ENCODE measurements around the gene EHBP1. TPM values are rescaled to one million over a fixed set of nuclear protein-coding genes. Genes with fewer than 3 reads are reported as not detected.

Gene EHBP1
- total RNA-seq, 2 experiments from 2014 or later: 22.7 to 29.5 TPM

DNA sequence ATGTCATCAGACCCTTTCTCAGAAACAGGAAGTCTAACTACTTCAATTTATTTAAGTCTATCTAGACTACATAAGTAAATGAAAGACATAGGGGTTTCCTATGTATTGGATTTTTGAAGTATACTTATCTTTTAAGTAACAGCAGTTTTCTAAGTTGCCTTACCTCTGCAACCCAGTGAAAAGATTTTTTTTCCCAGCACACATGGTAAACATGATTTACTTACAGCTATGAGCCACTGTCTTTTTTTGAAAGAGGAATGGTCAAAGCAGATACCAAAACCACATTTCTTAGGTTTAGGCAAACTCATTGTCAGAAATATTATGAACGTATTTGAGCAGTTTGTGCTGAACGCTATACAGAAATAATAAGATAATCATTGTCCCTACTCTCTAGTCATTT is 266.4 kb downstream of the EHBP1 start:
- Mint-ChIP-seq H3K27me3 (no peaks in the 10 kb centered on the region), H3K4me3 (no peak overlapping the region)

DNA sequence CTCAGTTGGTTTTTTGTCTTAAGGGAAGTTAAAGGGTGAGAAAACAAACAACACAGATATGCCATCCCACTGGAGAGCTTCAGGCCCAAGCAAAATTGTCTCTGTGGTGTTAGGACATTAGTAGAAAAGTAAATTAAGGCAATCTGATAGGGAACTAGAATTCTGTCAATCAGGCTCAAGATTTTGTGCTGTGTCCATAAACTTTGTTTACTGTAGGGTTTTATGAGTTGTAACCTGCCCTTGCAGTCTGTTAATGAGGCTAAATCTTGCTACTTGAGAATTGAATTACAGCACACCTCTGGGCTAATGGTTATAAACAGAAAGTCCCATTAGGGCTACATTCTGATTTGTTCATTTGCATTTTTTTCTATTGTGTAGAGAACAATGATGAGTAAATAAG is 267.1 kb downstream of the EHBP1 start:
- CTCF ChIA-PET: no interaction called here
- Mint-ChIP-seq H3K4me3 (no peak overlapping the region), H3K27ac (no peak overlapping the region)

More for the DNA sequence above, 266.4 kb downstream of the EHBP1 start:
- ATAC-seq (no peak), DNase-seq (no peak)
- no peak overlapping the region for H3K27ac Mint-ChIP-seq
- no peaks in the 10 kb centered on the region for H3K4me1 Mint-ChIP-seq
- no peaks in the 10 kb centered on the region for H3K9me3 Mint-ChIP-seq (ENCODE audit: low read depth)
- H3K36me3 Mint-ChIP-seq: no peaks in the 10 kb centered on the region
- CTCF ChIA-PET: no interaction called here

DNA sequence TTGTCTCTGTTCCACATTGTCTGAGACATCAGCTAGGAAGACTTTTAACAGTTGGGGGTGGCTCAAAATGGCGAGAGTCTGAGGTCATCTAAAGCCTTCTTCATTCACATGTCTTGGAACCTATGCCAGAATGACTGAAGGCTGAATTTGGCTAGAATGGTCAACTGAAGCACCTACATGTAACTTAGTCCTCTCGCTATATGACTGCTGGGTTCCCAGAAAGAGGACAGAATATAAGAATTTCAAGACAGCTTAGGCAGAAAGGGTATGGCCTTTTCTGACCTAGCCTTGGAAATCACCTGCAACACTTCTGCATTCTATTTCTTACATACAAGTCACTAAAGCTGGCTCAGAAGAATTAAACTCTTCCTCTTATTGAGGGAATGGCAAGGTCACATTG is 269.5 kb downstream of the EHBP1 start:
- CTCF ChIA-PET: no interaction called here
- no peaks in the 10 kb centered on the region for H3K9me3 Mint-ChIP-seq (ENCODE audit: low read depth)

More for the DNA sequence above, 267.1 kb downstream of the EHBP1 start:
- Mint-ChIP-seq H3K27me3 (no peaks in the 10 kb centered on the region), H3K36me3 (no peaks in the 10 kb centered on the region), H3K4me1 (no peaks in the 10 kb centered on the region), H3K9me3 (ENCODE audit: low read depth) (no peaks in the 10 kb centered on the region)
- DNase-seq (no peak), ATAC-seq (no peak)

DNA sequence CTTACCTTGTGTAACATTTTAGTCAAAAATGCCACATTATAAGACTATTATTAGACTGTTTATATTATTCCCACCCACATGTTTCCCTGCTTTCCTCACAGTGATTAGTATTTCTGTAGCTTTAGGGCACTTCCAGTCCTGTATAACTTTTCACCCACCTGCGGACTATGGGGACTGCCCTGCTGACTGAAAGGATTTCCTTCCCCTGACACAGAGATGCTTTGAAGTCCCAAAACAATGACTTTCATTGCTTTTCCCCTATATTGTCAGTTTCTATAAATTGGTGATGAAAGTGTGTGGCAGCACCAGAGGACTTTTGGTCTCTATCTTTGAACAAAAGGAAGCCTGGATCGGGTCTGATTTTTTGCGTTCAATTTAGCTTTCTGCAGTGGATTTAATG is 286.1 kb downstream of the EHBP1 start:
- Mint-ChIP-seq H3K27me3 (no peaks in the 10 kb centered on the region), H3K27ac (no peak overlapping the region), H3K4me1 (no peaks in the 10 kb centered on the region), H3K9me3 (ENCODE audit: low read depth) (no peaks in the 10 kb centered on the region), H3K36me3 (no peaks in the 10 kb centered on the region), H3K4me3 (no peak overlapping the region)
- CTCF ChIA-PET: no interaction called here
- DNase-seq (no peak), ATAC-seq (no peak)

More for the DNA sequence above, 269.5 kb downstream of the EHBP1 start:
- DNase-seq (no peak), ATAC-seq (no peak)
- H3K36me3 Mint-ChIP-seq: peaks cover 1% of the 10 kb centered on the region
- H3K27ac Mint-ChIP-seq: no peak overlapping the region
- H3K4me3 Mint-ChIP-seq: no peak overlapping the region
- no peaks in the 10 kb centered on the region for H3K27me3 Mint-ChIP-seq
- no peaks in the 10 kb centered on the region for H3K4me1 Mint-ChIP-seq

DNA sequence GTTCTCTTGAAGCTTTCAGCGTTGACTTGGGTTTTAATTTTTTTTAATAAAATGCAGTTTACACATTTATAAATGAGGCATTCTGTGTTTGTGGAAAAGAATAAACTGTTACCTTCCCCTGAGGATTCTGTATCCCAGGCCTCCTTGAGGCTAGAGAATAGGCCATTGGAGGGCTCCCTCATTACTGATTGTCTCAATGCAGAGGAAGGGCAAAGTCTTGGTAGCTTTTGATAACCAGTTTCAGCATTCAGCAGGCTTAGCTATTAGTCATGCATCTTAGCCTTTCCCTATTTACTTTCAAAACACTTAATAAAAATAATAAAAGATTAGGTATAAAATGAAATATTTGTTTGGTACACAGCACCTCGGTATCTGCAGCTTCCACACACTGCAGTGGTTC is 287.0 kb downstream of the EHBP1 start:
- no peak for ATAC-seq
- CTCF ChIA-PET: no interaction called here

DNA sequence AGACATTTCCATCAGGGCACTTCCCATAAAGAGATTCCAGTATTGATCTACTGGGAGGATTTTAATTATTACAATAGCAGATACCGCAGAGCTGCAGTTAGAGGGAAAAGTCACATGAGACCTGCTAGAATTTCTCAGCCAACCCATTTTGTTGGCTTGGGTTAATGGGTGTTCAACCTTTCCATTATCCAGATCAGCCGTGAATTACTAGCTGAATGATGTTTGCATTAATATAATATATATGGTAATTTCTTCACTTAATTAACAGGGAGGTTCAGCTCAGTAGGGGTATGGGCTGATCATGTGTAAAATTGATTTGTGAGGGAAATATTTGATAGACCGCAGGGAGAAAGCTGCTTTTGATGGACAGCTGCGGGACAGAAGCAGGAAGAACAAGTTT is 288.7 kb downstream of the EHBP1 start:
- Mint-ChIP-seq H3K27ac (no peak overlapping the region), H3K36me3 (peaks cover 4% of the 10 kb centered on the region), H3K9me3 (ENCODE audit: low read depth) (no peaks in the 10 kb centered on the region), H3K27me3 (no peaks in the 10 kb centered on the region), H3K4me3 (no peak overlapping the region), H3K4me1 (no peaks in the 10 kb centered on the region)
- ATAC-seq: no peak
- CTCF ChIA-PET: no interaction called here
- DNase-seq: no peak

More for the DNA sequence above, 287.0 kb downstream of the EHBP1 start:
- H3K9me3 Mint-ChIP-seq (ENCODE audit: low read depth): no peaks in the 10 kb centered on the region
- no peak for DNase-seq
- H3K4me1 Mint-ChIP-seq: no peaks in the 10 kb centered on the region
- H3K4me3 Mint-ChIP-seq: no peak overlapping the region
- no peak overlapping the region for H3K27ac Mint-ChIP-seq
- H3K36me3 Mint-ChIP-seq: peaks cover 4% of the 10 kb centered on the region
- H3K27me3 Mint-ChIP-seq: no peaks in the 10 kb centered on the region

DNA sequence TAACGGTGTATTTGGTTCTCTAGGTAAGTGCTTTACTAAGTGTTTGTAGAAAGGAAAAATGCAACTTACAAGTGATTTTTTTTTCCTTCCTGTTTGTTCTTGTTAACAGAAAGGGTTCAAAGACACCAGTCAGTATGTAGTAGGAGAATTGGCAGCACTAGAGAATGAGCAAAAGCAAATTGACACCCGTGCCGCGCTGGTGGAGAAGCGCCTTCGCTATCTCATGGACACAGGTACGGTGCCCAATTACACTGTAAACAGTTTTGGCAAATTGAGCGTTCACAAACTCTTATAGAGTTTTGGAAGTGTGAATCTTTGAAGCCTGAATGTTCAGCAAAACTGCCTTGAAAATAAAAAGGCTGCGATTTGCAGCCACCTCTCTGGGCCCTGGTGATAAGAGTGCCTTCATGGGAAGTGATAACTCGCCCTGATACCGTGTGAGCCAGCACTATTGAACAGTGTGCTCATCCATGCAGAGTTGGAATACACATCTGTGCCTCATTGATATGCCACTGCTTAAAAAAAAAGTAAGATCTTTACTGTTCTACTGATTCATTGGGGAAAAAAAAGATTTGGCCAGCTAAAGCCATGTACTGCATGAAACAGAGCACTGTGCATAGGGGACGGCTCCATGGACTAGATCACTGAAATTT is 291.1 kb downstream of the EHBP1 start:
- H3K27ac Mint-ChIP-seq: no peak overlapping the region
- CTCF ChIA-PET: no interaction called here

DNA sequence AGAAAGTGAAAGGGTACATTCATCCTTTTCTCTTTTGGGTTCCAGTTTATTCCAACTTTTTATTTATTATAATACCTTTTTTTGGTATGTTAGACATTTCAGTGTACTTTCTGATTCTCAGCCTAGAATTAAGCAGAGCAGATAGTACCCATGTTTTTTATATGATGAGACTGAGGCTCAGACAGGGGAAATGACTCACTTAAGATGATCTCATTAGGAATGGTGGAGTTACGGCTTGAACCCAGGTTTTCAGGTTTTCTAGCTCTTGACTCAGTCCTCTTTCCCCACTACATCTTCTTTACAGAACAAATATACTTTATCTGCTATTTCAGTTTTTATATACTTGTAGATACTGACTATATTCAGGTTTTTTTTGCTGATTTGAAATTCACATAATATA is 293.4 kb downstream of the EHBP1 start:
- H3K4me3 Mint-ChIP-seq: no peak overlapping the region
- DNase-seq: no peak
- H3K36me3 Mint-ChIP-seq: peaks cover 4% of the 10 kb centered on the region
- no peak overlapping the region for H3K27ac Mint-ChIP-seq
- CTCF ChIA-PET: no interaction called here
- no peaks in the 10 kb centered on the region for H3K27me3 Mint-ChIP-seq
- no peak for ATAC-seq
- no peaks in the 10 kb centered on the region for H3K4me1 Mint-ChIP-seq
- H3K9me3 Mint-ChIP-seq (ENCODE audit: low read depth): no peaks in the 10 kb centered on the region

More for the DNA sequence above, 291.1 kb downstream of the EHBP1 start:
- no peak overlapping the region for H3K4me3 Mint-ChIP-seq
- H3K27me3 Mint-ChIP-seq: no peaks in the 10 kb centered on the region
- H3K4me1 Mint-ChIP-seq: no peaks in the 10 kb centered on the region
- ATAC-seq: no peak
- H3K36me3 Mint-ChIP-seq: peaks cover 4% of the 10 kb centered on the region
- H3K9me3 Mint-ChIP-seq (ENCODE audit: low read depth): no peaks in the 10 kb centered on the region
- no peak for DNase-seq

DNA sequence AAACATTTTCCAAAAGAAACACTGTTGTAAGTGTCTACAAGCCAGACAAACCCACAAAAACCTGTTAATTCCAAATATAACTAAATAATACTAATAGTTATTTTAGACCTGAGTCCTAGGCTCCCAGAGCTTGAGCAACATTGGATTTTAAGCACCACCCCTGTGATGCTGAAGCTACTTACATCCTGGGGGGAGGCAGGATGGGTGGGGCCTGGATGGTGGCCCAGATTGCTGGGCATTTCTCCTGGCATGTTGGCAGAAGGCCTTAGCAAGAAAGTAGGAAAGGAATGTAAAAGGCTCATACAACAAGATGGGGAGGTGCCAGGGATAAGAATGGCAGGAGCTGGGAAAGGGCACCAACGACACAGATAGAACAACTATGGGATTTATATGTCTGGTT is 294.4 kb downstream of the EHBP1 start:
- CTCF ChIA-PET: no interaction called here
- Mint-ChIP-seq H3K27me3 (no peaks in the 10 kb centered on the region), H3K36me3 (peaks cover 4% of the 10 kb centered on the region), H3K9me3 (ENCODE audit: low read depth) (no peaks in the 10 kb centered on the region), H3K27ac (no peak overlapping the region), H3K4me1 (no peaks in the 10 kb centered on the region), H3K4me3 (no peak overlapping the region)
- ATAC-seq: no peak
- no peak for DNase-seq

DNA sequence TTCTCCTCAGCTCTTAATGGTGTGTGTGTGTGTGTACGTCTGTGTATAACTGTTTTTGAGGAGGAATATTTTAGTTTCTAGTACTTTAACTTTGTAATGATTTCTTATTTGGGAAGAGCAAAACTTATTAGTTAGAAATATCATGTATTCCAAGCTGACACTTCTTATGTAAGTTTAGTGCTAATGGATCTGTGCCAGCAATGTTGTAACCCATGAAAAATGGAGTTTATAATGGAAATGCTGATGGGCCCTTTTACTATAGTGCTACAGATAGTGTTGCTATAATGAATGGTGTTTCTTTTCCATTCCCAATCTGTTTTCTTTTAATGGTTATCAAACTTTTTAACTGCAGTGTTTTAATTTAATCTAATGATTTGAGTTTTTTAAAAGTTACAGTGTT is 295.3 kb downstream of the EHBP1 start:
- ATAC-seq (no peak), DNase-seq (no peak)
- Mint-ChIP-seq H3K9me3 (ENCODE audit: low read depth) (no peaks in the 10 kb centered on the region), H3K27me3 (no peaks in the 10 kb centered on the region), H3K4me3 (no peak overlapping the region), H3K4me1 (no peaks in the 10 kb centered on the region), H3K36me3 (peaks cover 4% of the 10 kb centered on the region), H3K27ac (no peak overlapping the region)
- CTCF ChIA-PET: no interaction called here

DNA sequence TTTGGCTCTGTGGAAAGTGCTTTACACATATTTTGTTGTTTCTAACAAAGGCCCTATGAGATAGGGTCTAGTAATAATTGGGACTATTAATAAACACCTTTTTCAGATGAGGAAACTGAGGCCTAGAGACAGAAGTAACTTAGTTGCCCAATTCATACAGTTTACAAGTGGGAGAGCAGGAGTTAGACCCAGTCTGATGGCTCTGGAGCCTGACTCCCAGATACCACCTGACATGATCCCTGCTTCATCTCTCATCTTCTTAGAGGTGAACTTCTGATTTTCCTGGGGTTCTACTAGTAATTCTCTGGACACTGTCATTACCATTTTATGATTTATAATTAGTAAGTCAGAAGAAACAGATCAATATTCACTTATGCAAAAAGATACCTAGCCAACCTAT is 296.1 kb downstream of the EHBP1 start:
- Mint-ChIP-seq H3K27me3 (no peaks in the 10 kb centered on the region), H3K4me1 (no peaks in the 10 kb centered on the region), H3K36me3 (peaks cover 4% of the 10 kb centered on the region), H3K4me3 (no peak overlapping the region), H3K27ac (no peak overlapping the region), H3K9me3 (ENCODE audit: low read depth) (no peaks in the 10 kb centered on the region)
- no peak for DNase-seq
- CTCF ChIA-PET: no interaction called here
- ATAC-seq: no peak

DNA sequence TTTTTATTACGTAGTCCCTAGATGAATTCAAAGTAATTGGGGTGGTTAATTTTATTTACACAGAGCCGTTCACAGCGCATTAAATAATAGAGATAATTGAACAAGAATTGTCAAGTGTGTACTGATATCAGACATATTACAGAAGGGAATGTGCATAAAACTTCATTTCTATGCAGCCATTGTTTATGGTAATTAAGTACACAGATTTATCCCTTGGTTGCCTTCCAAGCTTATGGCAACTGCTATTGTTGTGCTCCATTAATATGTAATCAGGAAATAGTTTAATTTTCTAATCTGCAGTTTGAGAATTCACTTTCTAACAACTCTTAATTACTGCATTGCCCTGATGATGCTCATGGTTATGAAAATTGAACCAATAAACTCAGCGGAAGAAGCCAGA is 297.8 kb downstream of the EHBP1 start:
- Mint-ChIP-seq H3K4me3 (no peak overlapping the region), H3K4me1 (no peaks in the 10 kb centered on the region), H3K9me3 (ENCODE audit: low read depth) (no peaks in the 10 kb centered on the region), H3K27me3 (no peaks in the 10 kb centered on the region), H3K36me3 (no peaks in the 10 kb centered on the region), H3K27ac (no peak overlapping the region)
- no peak for ATAC-seq
- CTCF ChIA-PET: no interaction called here
- no peak for DNase-seq

DNA sequence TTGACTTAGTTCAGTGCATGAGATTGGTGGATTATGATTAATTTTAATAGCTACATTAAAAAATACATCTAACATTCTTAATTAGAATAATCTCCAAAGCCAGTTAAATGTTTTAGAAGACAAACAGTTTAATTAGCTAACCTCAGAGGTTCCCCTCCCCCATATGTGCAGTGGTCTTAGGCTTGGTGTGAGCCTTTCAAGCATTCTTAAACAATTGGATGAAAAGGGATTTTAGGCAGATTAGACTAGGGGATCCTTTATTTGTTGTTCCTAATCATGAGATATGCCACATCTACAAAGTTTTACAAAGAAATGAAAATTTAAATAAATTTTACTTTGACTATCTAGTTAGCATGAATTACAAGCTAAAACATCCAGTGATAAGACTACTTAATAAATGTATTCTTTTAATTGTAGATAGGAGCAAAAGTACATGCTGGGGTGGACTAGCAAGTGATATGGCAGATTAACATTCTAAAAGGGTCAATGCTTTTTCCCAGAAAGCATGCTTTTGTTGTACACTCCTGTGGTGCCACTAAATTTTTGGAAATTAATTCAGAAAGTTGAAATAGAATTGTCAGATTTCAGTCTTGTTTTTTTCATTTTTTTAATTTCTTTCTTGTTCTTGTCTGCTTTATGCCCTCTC is 302.4 kb downstream of the EHBP1 start:
- CTCF ChIA-PET: no interaction called here
- H3K36me3 Mint-ChIP-seq: no peaks in the 10 kb centered on the region

DNA sequence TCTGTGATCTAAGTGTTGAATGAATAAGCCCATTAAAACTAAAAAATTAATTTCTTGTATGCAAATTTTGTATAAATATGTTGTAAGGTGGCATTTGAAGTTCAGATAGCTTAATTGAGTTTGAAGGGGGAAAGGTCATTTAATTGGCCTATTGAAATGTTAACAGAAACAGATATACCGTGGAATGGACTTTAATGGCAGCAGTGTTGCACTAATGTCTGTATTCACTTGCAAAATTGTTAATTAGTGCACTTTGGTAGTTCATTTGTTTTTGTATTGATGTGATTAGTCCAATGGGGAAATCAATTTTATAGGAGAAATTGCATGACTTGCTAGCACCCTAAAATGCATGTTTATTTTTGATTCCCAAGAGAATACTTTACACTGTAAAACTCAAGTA is 303.3 kb downstream of the EHBP1 start:
- ATAC-seq (no peak), DNase-seq (no peak)
- no peak overlapping the region for H3K27ac Mint-ChIP-seq
- no peaks in the 10 kb centered on the region for H3K9me3 Mint-ChIP-seq (ENCODE audit: low read depth)
- no peaks in the 10 kb centered on the region for H3K27me3 Mint-ChIP-seq
- H3K36me3 Mint-ChIP-seq: peaks cover 2% of the 10 kb centered on the region
- CTCF ChIA-PET: no interaction called here
- no peaks in the 10 kb centered on the region for H3K4me1 Mint-ChIP-seq
- H3K4me3 Mint-ChIP-seq: no peak overlapping the region

More for the DNA sequence above, 302.4 kb downstream of the EHBP1 start:
- H3K9me3 Mint-ChIP-seq (ENCODE audit: low read depth): no peaks in the 10 kb centered on the region
- H3K27ac Mint-ChIP-seq: no peak overlapping the region
- DNase-seq: no peak
- H3K4me3 Mint-ChIP-seq: no peak overlapping the region
- no peaks in the 10 kb centered on the region for H3K27me3 Mint-ChIP-seq
- ATAC-seq: no peak
- H3K4me1 Mint-ChIP-seq: no peaks in the 10 kb centered on the region
